HG03095 (cell line): ENCODE measurements around the gene C9orf72.
"Not testable (repeated sequence)": the region's sequence is repeated elsewhere in the genome, so short reads cannot be mapped to it uniquely, and the experiment has no call there.

Experiments used
- ATAC-seq: cut with Tn5 transposase; IDR thresholded peaks from one replicate; pipeline ENCODE4 v1.9.1; 2021; ENCODE audit warnings: moderate library complexity; ENCODE audit not compliant: unreplicated experiment

Gene C9orf72, protein sequence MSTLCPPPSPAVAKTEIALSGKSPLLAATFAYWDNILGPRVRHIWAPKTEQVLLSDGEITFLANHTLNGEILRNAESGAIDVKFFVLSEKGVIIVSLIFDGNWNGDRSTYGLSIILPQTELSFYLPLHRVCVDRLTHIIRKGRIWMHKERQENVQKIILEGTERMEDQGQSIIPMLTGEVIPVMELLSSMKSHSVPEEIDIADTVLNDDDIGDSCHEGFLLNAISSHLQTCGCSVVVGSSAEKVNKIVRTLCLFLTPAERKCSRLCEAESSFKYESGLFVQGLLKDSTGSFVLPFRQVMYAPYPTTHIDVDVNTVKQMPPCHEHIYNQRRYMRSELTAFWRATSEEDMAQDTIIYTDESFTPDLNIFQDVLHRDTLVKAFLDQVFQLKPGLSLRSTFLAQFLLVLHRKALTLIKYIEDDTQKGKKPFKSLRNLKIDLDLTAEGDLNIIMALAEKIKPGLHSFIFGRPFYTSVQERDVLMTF

DNA sequence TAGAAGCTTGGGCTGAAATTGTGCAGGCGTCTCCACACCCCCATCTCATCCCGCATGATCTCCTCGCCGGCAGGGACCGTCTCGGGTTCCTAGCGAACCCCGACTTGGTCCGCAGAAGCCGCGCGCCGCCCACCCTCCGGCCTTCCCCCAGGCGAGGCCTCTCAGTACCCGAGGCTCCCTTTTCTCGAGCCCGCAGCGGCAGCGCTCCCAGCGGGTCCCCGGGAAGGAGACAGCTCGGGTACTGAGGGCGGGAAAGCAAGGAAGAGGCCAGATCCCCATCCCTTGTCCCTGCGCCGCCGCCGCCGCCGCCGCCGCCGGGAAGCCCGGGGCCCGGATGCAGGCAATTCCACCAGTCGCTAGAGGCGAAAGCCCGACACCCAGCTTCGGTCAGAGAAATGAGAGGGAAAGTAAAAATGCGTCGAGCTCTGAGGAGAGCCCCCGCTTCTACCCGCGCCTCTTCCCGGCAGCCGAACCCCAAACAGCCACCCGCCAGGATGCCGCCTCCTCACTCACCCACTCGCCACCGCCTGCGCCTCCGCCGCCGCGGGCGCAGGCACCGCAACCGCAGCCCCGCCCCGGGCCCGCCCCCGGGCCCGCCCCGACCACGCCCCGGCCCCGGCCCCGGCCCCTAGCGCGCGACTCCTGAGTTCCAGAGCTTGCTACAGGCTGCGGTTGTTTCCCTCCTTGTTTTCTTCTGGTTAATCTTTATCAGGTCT is at the start of gene C9orf72:
Gene C9orf72 (minus strand): TSS at position 564 of the 716 bp plus-strand sequence. CDS start 6,361 bp downstream, outside the sequence.
- peak; percentile 65 for ATAC-seq

DNA sequence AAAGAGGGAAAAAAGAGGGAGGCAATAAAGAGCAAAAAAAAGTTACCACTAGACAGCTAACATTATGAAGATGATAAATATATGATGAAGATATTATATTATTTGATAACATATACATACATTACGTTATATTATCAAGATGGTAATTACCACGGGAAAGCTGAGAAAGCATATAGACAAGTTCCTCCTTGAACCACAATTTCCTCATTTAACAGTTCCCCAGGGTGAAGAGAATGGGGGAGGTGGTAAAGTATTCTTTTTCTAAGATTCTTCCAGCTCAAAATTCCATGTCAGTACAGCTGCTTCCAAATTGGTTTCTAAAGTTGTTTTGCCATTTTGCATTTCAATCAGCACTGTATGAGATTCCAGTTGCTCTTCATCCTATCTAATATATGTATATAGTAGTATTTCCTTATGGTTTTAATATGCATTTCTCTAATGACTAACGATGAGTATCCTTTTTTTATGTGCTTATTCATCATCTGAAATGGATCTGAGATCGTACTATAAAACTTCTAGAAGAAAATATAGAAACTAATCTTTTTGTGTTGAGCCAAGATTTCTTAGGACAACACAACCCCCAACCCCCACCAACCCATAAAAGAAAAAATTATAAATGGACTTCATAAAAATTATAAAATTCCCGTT is 49.5 kb upstream of the C9orf72 start:
- no peak for ATAC-seq

DNA sequence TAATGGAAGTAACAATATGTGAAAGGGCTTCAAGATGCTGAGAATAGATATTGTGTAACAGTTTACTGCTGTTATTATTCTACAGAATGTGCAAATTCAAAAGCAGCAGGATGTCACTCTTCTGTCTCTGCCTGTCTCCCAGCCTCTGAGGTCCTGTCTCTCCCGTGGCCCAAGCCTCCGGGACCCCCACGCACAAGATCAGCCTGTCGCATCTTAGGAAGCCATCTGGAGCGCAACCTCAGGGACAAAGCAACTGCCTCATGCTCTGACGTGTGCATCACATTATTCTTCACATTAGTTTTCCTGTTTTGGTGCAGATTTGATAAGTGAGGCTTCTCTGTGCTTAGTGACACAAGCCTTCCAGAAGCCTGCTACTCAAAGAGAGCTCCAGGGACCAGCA is 46.5 kb upstream of the C9orf72 start:
- ATAC-seq: no peak

DNA sequence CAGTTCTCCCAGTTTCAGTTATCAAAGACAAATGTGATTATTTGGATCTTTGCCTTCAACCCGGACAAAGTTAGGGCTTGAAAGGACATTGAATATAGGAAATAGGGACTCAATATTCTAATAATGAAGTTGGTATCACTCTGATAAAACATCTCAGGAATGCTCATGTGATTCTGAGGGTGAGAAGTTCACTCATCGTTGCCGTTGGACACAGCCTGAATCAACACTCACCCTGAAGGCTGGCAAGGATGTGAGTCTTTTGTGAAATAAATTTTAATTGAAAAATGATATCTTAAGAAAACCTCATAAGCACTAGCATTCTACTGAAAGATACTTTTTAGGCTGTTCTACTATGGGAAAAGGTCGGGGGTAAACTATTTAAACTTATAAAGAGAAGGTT is 44.8 kb upstream of the C9orf72 start:
- ATAC-seq: no peak

DNA sequence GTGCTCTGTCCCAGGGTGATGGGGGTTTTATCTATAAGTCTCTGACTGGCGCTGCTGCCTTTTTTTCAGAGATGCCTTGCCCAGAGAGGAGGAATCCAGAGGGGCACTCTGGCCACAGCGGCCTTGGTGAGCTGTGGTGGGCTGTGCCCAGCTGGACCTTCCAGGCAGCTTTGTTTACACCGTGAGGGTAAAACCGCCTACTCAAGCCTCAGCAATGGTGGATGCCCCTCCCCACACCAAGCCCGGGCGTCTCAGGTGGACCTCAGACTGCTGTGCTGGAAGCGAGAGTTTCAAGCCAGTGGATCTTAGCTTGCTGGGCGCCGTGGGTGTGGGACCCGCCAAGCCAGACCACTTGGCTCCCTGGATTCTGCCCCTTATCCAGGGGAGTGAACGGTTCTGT is 41.3 kb upstream of the C9orf72 start:
- ATAC-seq: no peak

DNA sequence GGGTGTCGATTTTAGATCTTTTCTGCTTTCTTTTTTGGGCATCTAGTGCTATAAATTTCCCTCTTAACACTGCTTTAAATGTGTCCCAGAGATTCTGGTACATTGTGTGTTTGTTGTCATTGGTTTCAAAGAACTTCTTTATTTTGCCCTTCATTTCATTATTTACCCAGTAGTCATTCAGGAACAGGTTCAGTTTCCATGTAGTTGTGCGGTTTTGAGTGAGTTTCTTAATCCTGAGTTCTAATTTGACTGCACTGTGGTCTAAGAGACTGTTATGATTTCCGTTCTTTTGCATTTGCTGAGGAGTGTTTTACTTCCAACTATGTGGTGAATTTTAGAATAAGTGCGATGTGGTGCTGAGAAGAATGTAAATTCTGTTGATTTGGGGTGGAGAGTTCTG is 38.8 kb upstream of the C9orf72 start:
- ATAC-seq: not testable (repeated sequence)

DNA sequence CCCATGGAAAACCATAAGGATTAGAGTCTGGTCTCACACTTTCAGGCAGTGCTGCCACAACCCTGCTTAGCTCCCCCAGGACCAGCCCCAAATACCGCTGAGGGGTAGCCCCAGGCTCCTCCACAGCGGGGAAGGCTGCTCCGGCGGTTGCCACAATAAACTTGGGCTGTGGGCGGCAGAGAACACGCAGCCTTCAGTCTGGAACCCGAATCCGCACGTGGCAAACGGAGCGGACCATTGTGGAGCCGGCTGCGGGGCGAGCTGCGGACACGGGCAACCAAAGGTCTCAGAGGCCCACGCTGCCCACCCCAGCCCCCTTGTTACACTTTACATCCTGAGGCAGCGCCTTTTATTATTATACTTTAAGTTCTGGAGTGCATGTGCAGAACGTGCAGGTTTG is 37.3 kb upstream of the C9orf72 start:
- no peak for ATAC-seq

DNA sequence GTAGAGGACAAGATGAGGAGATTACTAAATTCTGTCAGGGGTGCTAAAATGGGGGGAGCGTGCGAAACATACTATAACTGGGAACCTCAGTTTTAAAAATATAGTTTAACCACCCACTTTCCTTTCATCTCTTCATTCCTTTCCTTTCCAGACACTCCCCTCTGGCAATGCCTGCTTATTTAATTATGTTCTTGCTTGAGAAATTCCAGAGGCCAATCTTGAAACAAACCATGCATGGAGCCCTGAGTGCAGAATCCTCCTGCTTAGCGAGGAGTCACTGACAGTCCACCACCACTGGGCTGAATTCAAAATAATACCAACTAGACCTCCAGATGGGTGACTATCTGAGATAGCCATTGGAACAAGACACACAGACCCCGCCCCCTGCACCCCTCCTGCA is 29.7 kb upstream of the C9orf72 start:
- no peak for ATAC-seq

DNA sequence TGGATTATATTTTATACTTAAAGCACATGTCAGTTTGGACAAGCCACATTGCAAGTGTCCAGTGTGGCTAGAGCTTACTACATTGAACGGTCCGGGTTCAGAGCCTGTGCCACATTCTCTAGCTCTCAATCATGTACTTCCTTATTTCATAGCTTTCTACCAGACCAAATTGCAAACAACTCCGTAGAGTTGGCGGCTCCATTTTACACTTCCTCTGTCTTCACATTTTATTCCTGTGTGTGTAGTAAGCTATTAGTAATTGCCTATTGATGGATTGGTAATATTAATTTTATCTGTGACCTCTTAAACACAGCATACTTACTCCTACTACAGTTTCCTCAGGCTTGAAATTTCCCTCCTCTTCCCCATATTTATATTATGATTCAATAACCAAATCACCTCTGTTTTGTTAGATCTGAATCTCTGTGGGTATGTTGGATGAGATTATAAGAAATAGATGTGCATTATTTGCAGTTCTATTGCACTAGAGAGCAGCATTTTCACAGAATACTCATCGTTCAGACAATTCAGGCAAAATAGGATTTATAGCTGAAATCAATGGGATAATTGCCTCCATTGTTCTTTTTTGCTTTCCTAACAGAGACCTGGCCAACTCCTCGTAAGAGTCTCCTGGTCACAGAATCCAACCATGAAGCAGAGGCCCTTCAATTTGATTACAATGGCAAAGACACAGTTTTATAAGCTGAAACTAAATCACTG is 29.0 kb upstream of the C9orf72 start:
- no peak for ATAC-seq

DNA sequence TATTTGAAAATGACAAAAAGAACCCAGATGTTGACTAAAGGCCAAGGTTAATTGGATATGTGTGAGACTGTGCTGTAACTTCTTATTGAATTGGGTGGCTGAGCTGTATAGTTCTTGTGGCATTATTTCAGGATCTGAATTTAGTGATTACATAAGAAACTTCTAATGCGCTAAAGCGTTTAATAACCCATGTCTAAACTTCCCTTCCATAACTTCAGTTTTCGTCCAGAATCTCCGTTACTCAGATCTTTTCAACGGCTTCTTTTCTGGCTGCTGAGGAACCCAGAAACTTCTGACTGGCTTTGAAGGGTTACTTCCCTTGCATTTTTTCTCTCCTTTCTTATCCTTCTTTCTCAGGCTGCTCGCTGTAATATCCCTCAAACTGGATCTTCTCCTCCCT is 28.1 kb upstream of the C9orf72 start:
- no peak for ATAC-seq

DNA sequence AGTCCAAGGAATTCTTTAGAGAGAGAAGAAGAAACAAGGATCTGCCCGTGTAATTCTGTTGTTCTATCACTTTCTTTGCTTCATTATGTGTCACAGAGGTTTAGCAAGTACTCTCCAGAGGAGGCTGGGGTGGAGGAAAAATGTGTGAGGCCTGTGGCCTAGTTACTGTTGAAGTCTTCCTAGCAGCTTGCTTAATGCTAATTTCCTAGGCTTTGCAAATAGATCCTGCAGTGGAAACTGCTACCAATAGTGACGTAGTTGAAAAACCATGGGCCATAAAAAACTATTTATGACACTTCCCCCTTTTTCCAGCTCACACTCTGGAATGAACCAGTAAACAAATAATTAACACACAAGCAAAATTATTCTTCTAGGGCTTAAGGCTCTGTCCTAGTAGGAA is 27.0 kb upstream of the C9orf72 start:
- no peak for ATAC-seq

DNA sequence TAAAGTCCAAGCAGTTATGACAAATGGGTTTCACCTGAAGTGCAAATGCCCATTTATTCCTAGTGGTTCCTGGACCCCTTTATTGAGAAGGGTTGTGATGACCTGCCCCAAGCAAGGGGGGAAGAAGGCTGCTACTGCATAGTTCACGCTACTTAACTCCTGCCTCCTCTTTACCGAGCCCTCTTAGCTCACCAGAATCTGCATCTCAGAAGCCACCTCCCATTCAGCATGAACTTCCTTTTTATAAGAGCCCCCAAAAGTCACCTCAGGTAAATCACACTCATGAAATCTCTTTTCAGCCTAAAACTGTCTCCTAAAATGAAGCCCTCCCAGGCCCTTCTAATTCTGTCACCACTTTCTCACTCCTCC is 26.6 kb upstream of the C9orf72 start:
- no peak for ATAC-seq

DNA sequence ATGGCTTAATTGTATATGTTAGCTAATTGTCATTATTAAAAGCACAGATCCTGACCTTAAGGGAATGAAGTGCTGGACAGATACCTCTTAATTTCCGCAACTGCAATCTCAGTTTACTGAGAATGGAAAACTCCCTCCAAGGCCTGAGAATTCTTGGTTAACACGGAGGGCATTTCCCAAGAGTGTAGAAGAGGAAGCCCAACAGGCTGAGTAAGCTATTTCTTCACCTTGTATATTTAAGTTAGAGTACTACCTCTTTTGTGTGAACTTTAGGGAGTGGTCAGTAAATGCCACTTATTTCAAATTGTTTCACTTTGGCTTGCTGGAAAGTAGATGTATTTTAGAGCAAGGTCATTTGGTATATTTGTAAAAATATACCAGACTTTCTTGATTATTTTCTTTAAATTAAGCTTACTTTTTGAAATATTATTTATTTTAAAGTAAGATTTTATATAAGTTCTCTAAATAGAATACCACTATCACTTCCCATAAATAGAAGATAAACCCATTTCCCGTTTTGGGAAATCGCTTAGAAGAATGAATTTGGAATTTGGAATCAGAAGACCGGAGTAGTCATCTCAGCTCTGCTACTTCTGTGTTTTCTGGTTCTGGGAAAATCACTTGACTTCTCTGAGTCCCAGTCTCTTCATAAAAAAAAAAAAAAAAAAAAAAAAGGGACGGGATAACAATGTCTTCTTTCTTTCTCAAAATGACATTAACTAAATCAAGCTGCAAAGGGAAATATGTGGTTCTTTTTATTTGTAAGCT is 26.0 kb upstream of the C9orf72 start:
- ATAC-seq: no peak

DNA sequence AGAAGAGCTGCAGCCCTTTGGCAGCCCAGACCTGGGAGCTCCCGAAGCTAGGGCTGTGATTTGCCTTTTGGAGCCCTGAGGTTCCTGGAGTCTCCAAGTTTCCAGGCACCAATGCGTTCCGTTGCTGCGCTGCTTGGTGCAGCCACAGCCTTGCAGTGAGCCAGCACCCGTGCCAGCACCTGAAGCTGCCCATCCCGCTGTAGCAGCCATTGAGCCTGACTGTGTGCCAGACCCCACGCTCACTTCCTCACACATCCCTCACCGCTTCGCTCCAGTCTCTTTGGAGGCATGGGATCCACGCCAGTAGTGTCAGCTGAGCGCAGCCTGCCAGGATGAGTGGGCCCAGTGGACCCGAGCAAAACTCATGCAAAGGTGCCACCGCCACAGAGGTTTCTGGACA is 22.5 kb upstream of the C9orf72 start:
- no peak for ATAC-seq

DNA sequence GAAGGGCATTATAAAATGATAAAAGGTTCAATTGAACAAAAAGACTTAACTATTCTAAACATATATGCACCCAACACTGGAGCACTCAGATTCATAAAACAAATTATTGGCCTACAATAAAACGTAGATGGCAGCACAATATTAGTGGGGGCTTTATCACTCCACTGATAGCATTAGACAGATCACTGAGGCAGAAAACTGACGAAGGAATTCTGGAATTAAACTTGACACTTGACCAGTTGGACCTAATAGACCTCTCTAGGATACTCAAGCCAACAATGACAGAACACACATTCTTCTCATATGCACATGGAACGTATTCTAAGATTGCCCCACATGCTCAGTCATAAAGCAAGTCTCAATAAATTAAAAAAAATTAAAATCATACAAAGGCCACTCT is 18.4 kb upstream of the C9orf72 start:
- ATAC-seq: no peak

DNA sequence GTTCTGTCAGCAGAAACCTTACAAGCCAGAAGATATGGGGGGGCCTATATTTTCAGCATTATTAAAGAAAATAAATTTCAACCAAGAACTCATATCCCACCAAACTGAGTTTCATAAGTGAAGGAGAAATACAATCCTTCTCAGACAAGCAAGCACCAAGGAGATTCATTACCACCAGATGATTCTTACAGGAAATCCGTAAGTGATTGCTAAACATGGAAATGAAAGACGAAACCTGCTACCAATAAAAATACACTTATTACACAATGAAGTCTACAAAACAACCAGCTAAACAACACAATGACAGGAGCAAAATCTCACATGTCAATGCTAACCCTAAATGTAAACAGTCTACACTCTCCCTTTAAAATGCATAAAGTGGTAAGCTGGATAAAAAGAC is 17.8 kb upstream of the C9orf72 start:
- no peak for ATAC-seq

DNA sequence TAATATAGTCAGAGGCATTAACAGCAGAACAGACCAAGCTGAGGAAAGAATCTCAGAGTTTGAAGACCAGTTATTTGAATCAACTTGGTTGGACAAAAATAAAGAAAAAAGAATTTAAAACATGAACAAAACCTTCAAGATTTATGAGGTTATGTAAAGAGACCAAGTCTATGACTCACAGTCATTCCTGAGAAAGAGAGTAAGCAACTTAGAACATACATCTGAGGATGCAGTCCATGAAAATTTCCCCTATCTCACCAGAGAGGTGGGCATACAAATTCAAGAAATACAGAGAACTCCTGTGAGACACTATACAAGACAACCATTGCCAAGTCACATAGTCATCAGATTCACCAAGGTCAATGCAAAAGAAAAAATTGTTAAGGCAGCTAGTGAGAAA is 17.4 kb upstream of the C9orf72 start:
- no peak for ATAC-seq

DNA sequence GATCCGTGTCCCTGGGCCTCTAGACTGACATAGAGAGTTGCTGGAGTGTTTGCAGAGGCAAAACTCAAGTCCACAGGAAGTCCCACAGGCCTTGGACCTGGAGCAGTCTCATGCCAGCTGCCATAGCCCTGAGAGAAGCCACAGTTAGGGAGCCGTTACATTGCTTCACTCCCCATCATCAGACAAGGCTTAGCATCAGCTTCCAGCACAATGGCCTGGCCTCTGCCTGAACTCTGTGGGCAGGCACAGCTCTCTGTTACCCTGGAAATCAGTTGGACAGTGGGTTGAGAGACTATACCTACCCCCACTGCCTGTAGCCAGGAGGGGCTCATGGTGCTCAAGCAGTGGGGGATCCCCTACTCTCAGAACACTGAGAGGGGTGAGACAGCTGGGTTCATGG is 16.2 kb upstream of the C9orf72 start:
- no peak for ATAC-seq

DNA sequence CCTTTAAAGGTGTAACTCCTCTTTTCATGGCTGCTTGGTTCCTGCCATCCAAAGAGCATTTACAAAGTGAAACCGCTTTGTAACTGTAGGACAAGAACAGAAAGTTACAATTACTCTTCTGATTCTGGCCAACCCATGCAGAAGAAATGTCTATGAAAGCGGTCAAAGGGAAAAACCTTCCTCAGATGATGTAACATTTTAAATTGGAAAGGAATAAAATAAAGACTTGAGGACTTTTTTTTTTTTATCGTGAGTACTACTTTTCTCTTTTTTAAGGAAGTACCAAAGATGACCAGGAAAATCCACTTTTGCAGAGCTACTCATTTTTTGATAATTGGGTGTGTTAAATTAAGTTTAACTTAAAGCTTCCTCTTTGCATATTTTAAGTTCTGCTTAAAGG is 13.0 kb upstream of the C9orf72 start:
- peak; percentile 44 for ATAC-seq

DNA sequence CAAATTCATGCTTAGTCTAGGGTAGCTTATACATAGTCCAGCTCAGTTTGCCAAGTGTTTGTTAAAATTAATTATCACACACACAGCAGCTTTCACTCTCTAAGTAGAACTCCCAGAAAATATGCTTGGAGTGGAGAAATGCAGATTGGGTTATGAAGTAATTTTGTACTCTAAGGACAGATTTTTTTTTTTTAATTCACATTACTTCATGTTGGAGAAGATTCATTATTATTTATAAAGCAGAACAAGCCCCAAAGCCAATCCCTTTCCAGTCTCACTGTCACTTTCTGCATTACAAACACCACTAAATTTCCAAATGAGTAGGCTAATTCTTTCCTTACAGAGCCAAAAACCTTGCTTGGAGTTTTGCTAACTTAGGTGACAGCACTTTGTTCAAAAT is 11.7 kb upstream of the C9orf72 start:
- no peak for ATAC-seq

DNA sequence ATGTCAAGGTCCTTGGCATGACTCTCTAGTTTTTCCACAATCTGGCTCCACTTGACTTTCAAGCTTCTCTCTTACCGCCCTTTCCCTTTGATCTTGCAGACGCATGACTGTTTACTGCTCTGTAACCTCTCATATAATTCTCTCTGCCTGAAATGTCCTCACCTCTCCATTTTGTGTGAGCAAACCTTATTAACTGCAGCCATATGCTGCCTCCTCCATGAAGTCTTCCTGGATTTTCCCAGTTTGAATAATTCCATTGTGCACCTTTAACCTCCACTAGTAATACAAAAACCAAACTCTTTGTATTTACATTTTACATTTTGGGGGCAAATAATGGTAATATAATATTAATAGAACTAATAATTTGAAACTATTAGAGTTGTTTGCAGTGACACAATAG is 9.5 kb upstream of the C9orf72 start:
- no peak for ATAC-seq
